Retina (tissue), 1 donor: ENCODE measurements around the gene CLHC1.
"Not testable (repeated sequence)": the region's sequence is repeated elsewhere in the genome, so short reads cannot be mapped to it uniquely, and the experiment has no call there.

ENCODE experiments used
- DNase-seq: peaks from one replicate; pipeline ENCODE4 v3.0.0-alpha.2; 2016

The CLHC1 gene

GRCh38 chr2:55152475-55153412 is 79.3 kb downstream of the CLHC1 start:
- no peak for DNase-seq

- no peak for DNase-seq
Measured at GRCh38 chr2:55151733-55152433, 80.2 kb downstream of the CLHC1 start.

GRCh38 chr2:55150834-55151233 is 81.3 kb downstream of the CLHC1 start:
- no peak for DNase-seq

- no peak for DNase-seq
Measured at GRCh38 chr2:55148269-55148668, 83.8 kb downstream of the CLHC1 start.

- no peak for DNase-seq
Measured at GRCh38 chr2:55147531-55147930, 84.6 kb downstream of the CLHC1 start.

GRCh38 chr2:55147041-55147440 is 85.1 kb downstream of the CLHC1 start:
- DNase-seq: no peak

GRCh38 chr2:55146263-55146662 is 85.8 kb downstream of the CLHC1 start:
- no peak for DNase-seq

- no peak for DNase-seq
Measured at GRCh38 chr2:55144922-55145820, 86.9 kb downstream of the CLHC1 start.

- DNase-seq: not testable (repeated sequence)
Measured at GRCh38 chr2:55143706-55144105, 88.4 kb downstream of the CLHC1 start.

GRCh38 chr2:55142518-55142917 is 89.6 kb downstream of the CLHC1 start:
- no peak for DNase-seq

- no peak for DNase-seq
Measured at GRCh38 chr2:55141572-55142413, 90.3 kb downstream of the CLHC1 start.

GRCh38 chr2:55140316-55141219 is 91.5 kb downstream of the CLHC1 start:
- DNase-seq: no peak

GRCh38 chr2:55139305-55139704 is 92.8 kb downstream of the CLHC1 start:
- DNase-seq: no peak

- peak; percentile 88 for DNase-seq
Measured at GRCh38 chr2:55138882-55139229, 93.2 kb downstream of the CLHC1 start.

- DNase-seq: no peak
Measured at GRCh38 chr2:55138014-55138881, 93.8 kb downstream of the CLHC1 start.

GRCh38 chr2:55137024-55137958 is 94.8 kb downstream of the CLHC1 start:
- peak; percentile 64 for DNase-seq

GRCh38 chr2:55136138-55136541 is 96.0 kb downstream of the CLHC1 start:
- DNase-seq: no peak

- DNase-seq: no peak
Measured at GRCh38 chr2:55135491-55135890, 96.6 kb downstream of the CLHC1 start.

- no peak for DNase-seq
Measured at GRCh38 chr2:55134316-55134706, 97.8 kb downstream of the CLHC1 start.
